ENCODE measurements around the gene TIPARP.

DNA sequence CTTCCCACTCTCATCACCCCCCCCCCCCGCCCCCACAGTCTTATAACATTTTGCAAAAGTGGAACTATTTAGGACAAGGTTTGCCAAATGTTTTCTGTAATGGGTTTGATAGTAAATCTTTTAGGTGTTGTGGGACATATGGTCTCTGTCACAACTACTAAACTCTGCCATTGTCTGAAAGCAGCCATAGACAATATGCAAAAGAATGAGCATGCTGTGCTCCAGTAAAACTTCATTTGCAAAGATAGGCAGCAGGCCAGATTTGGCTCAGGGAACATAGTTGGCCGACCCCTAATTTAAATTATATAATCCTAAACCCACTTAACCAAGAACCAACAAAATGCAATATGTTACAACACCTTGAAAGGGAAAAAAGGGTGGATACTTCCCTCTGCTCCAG, 46.4 kb downstream of the TIPARP start:
- no peak for TF ChIP-seq CTCF (IDR thresholded peaks at IDR 0.05)
- TF ChIP-seq POLR2A (IDR thresholded peaks at IDR 0.05): no peak

Measured in sigmoid colon (tissue), 3 donors.